HG03354 (cell line): ENCODE data around the gene AKT1.
A peak's percentile ranks its signal among the peaks of the same experiment; 100 is the strongest.
"Not testable (repeated sequence)": the region's sequence is repeated elsewhere in the genome, so short reads cannot be mapped to it uniquely, and the experiment has no call there.

ENCODE experiments used
- ATAC-seq: cut with Tn5 transposase; IDR thresholded peaks from one replicate; pipeline ENCODE4 v1.9.1; 2021; ENCODE audit warnings: mild to moderate bottlenecking; ENCODE audit not compliant: unreplicated experiment, poor library complexity, severe bottlenecking

The AKT1 gene

GRCh38 chr14:104758981-104759969 lies 36.3 kb downstream of the AKT1 start:
- ATAC-seq: no peak

- no peak for ATAC-seq
Measured at GRCh38 chr14:104757681-104758392, 37.7 kb downstream of the AKT1 start.

- ATAC-seq: no peak
Measured at GRCh38 chr14:104757238-104757585, 38.3 kb downstream of the AKT1 start.

- ATAC-seq: no peak
Measured at GRCh38 chr14:104756477-104757237, 38.9 kb downstream of the AKT1 start.

GRCh38 chr14:104755621-104756020 lies 39.9 kb downstream of the AKT1 start:
- ATAC-seq: no peak

GRCh38 chr14:104754213-104754851 lies 41.2 kb downstream of the AKT1 start:
- no peak for ATAC-seq

GRCh38 chr14:104753528-104754212 lies 41.9 kb downstream of the AKT1 start:
- ATAC-seq: no peak

- ATAC-seq: peak; percentile 94
Measured at GRCh38 chr14:104752735-104753527, 42.6 kb downstream of the AKT1 start, which contains the start of gene SIVA1. TSS of gene SIVA1 (plus strand) at chr14:104753147. CDS start at chr14:104753202, 55 bp downstream.

- ATAC-seq: peak; percentile 85
Measured at GRCh38 chr14:104752423-104752734, 43.2 kb downstream of the AKT1 start.

GRCh38 chr14:104751539-104752422 lies 43.8 kb downstream of the AKT1 start:
- ATAC-seq: no peak

- ATAC-seq: not testable (repeated sequence)
Measured at GRCh38 chr14:104750753-104751057, 44.8 kb downstream of the AKT1 start.

- ATAC-seq: no peak
Measured at GRCh38 chr14:104750056-104750752, 45.3 kb downstream of the AKT1 start.

GRCh38 chr14:104749111-104749649 lies 46.4 kb downstream of the AKT1 start:
- no peak for ATAC-seq

GRCh38 chr14:104747876-104748275 lies 47.7 kb downstream of the AKT1 start:
- ATAC-seq: no peak

GRCh38 chr14:104746934-104747481 lies 48.5 kb downstream of the AKT1 start:
- no peak for ATAC-seq

GRCh38 chr14:104746071-104746545 lies 49.4 kb downstream of the AKT1 start:
- no peak for ATAC-seq
